SH-SY5Y (cell line): ENCODE measurements around the gene TTPAL.

ENCODE experiments used
- GATA2 ChIP-seq: IDR thresholded peaks from 2 replicates; pipeline ENCODE4 v1.6.1; 2011; ENCODE audit warnings: mild to moderate bottlenecking, low read depth, low read length
- GATA3 ChIP-seq: IDR thresholded peaks from 2 replicates; pipeline ENCODE4 v1.6.1; 2011; ENCODE audit warnings: low read depth, mild to moderate bottlenecking, low read length, moderate library complexity

DNA sequence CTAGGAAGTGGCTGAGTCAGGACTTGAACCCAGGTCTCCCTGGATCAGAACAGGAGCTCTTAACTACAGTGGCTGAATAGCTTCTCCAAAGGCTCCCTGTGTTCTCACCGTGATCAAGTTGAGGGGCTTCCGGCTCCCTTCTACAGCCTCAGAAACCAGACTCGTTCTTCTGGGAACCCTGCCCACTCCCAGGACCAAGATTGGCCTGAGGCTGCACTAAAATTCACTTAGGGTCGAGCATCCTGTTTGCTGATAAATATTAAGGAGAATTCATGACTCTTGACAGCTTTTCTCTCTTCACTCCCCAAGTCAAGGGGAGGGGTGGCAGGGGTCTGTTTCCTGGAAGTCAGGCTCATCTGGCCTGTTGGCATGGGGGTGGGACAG lies 44.6 kb upstream of the TTPAL start:
- TF ChIP-seq GATA2 = no peak
- no peak for TF ChIP-seq GATA3
